Measurements from ENCODE around the gene TMPRSS11F.

The TMPRSS11F gene

GRCh38 chr4:68021185-68021584 lies 108.5 kb downstream of the TMPRSS11F start:
- no peak overlapping the region for H3K4me3 ChIP-seq (ENCODE audit: low read depth, low read length)
- no peak overlapping the region for H3K27ac ChIP-seq (ENCODE audit: extremely low read depth, low read depth, low read length)
- CTCF ChIA-PET = interaction anchor here (0.6 kb wide), 1 partner anchor 747 kb away, joined by 4 read pairs; no protein-coding TSS in a partner anchor
- no peaks in the 10 kb centered on the region for H3K9me3 ChIP-seq (ENCODE audit: control insufficient read depth, insufficient read depth, low read depth, low read length)
- no peak for TF ChIP-seq IKZF3 (tag by site-specific recombination; IDR thresholded peaks at IDR 0.05)
- TF ChIP-seq REST (tag by site-specific recombination; IDR thresholded peaks at IDR 0.05) = no peak
- TF ChIP-seq RBAK (tag by site-specific recombination; IDR thresholded peaks at IDR 0.05) = no peak
- no peak for TF ChIP-seq YY2 (tag by site-specific recombination; IDR thresholded peaks at IDR 0.05)
- no peak for TF ChIP-seq ZNF510 (tag by site-specific recombination; IDR thresholded peaks at IDR 0.05; ENCODE audit: insufficient replicate concordance)
- no peak for TF ChIP-seq GLI2 (tag by site-specific recombination; IDR thresholded peaks at IDR 0.05; ENCODE audit: borderline replicate concordance, low read depth)
- no peak for TF ChIP-seq ZNF776 (tag by site-specific recombination; IDR thresholded peaks at IDR 0.05; ENCODE audit: borderline replicate concordance)
- TF ChIP-seq ZNF19 (tag by site-specific recombination; IDR thresholded peaks at IDR 0.05; ENCODE audit: low read depth) = no peak
- no peak for TF ChIP-seq ZNF292 (tag by site-specific recombination; IDR thresholded peaks at IDR 0.05; ENCODE audit: borderline replicate concordance, low read depth)
- TF ChIP-seq ZNF610 (tag by site-specific recombination; IDR thresholded peaks at IDR 0.05; ENCODE audit: borderline replicate concordance) = no peak
- TF ChIP-seq KLF1 (tag by site-specific recombination; IDR thresholded peaks at IDR 0.05) = no peak
- TF ChIP-seq ZNF274 (IDR thresholded peaks at IDR 0.05; ENCODE audit: low read length) = no peak
- no peak for TF ChIP-seq ZNF274 (tag by site-specific recombination; IDR thresholded peaks at IDR 0.05; ENCODE audit: borderline replicate concordance)
- H3K36me3 ChIP-seq (ENCODE audit: control insufficient read depth in 2 of 2, insufficient read depth in 1 of 2, low read length in 2 of 2) = no peaks in the 10 kb centered on the region
- POLR2A ChIA-PET = no interaction called here
- no peaks in the 10 kb centered on the region for H3K4me1 ChIP-seq (ENCODE audit: control insufficient read depth, insufficient read depth, low read length)

- Histone ChIP-seq H3K27ac (ENCODE audit: extremely low read depth, low read depth, low read length) (no peak overlapping the region), H3K36me3 (ENCODE audit: control insufficient read depth in 2 of 2, insufficient read depth in 1 of 2, low read length in 2 of 2) (no peaks in the 10 kb centered on the region), H3K9me3 (ENCODE audit: control insufficient read depth, insufficient read depth, low read depth, low read length) (no peaks in the 10 kb centered on the region), H3K4me1 (ENCODE audit: control insufficient read depth, insufficient read depth, low read length) (no peaks in the 10 kb centered on the region), H3K4me3 (ENCODE audit: low read depth, low read length) (no peak overlapping the region)
- no peak for TF ChIP-seq ZNF18 (tag by site-specific recombination; IDR thresholded peaks at IDR 0.05)
- no peak for TF ChIP-seq ZNF433 (tag by site-specific recombination; IDR thresholded peaks at IDR 0.05; ENCODE audit: low read depth)
- no peak for TF ChIP-seq MYNN (tag by site-specific recombination; IDR thresholded peaks at IDR 0.05; ENCODE audit: borderline replicate concordance)
- no peak for TF ChIP-seq ZNF701 (tag by site-specific recombination; IDR thresholded peaks at IDR 0.05)
- TF ChIP-seq ZNF311 (tag by site-specific recombination; IDR thresholded peaks at IDR 0.05; ENCODE audit: borderline replicate concordance) = no peak
- no peak for TF ChIP-seq WT1 (tag by site-specific recombination; IDR thresholded peaks at IDR 0.05)
- TF ChIP-seq, protein P1, sequence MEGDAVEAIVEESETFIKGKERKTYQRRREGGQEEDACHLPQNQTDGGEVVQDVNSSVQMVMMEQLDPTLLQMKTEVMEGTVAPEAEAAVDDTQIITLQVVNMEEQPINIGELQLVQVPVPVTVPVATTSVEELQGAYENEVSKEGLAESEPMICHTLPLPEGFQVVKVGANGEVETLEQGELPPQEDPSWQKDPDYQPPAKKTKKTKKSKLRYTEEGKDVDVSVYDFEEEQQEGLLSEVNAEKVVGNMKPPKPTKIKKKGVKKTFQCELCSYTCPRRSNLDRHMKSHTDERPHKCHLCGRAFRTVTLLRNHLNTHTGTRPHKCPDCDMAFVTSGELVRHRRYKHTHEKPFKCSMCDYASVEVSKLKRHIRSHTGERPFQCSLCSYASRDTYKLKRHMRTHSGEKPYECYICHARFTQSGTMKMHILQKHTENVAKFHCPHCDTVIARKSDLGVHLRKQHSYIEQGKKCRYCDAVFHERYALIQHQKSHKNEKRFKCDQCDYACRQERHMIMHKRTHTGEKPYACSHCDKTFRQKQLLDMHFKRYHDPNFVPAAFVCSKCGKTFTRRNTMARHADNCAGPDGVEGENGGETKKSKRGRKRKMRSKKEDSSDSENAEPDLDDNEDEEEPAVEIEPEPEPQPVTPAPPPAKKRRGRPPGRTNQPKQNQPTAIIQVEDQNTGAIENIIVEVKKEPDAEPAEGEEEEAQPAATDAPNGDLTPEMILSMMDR (tag by site-specific recombination; IDR thresholded peaks at IDR 0.05) = no peak
- TF ChIP-seq ZNF654 (tag by site-specific recombination; IDR thresholded peaks at IDR 0.05; ENCODE audit: low read depth) = no peak
- TF ChIP-seq OSR2 (tag by site-specific recombination; IDR thresholded peaks at IDR 0.05) = no peak
- TF ChIP-seq ZNF645 (tag by site-specific recombination; IDR thresholded peaks at IDR 0.05) = no peak
- TF ChIP-seq, protein P2, sequence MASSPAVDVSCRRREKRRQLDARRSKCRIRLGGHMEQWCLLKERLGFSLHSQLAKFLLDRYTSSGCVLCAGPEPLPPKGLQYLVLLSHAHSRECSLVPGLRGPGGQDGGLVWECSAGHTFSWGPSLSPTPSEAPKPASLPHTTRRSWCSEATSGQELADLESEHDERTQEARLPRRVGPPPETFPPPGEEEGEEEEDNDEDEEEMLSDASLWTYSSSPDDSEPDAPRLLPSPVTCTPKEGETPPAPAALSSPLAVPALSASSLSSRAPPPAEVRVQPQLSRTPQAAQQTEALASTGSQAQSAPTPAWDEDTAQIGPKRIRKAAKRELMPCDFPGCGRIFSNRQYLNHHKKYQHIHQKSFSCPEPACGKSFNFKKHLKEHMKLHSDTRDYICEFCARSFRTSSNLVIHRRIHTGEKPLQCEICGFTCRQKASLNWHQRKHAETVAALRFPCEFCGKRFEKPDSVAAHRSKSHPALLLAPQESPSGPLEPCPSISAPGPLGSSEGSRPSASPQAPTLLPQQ (tag by site-specific recombination; IDR thresholded peaks at IDR 0.05) = no peak
- TF ChIP-seq KLF9 (tag by site-specific recombination; IDR thresholded peaks at IDR 0.05; ENCODE audit: low read depth) = no peak
- CTCF ChIA-PET = no interaction called here
- POLR2A ChIA-PET = no interaction called here
Measured at GRCh38 chr4:68011684-68012083, 118.0 kb downstream of the TMPRSS11F start.

Data from HEK293 (cell line).